GM19239 (cell line): Measurements from ENCODE around the gene ELMO3.

Source experiments
- DNase-seq: peaks from one replicate; pipeline ENCODE4 v3.0.0; 2011; ENCODE audit warnings: low spot score; ENCODE audit not compliant: insufficient read length
- FAIRE-seq: peaks from 2 replicates; lab custom pipeline; 2011; peaks lifted over from hg19 to GRCh38; lab: Jason Lieb, UNC

ELMO3 gene

DNA sequence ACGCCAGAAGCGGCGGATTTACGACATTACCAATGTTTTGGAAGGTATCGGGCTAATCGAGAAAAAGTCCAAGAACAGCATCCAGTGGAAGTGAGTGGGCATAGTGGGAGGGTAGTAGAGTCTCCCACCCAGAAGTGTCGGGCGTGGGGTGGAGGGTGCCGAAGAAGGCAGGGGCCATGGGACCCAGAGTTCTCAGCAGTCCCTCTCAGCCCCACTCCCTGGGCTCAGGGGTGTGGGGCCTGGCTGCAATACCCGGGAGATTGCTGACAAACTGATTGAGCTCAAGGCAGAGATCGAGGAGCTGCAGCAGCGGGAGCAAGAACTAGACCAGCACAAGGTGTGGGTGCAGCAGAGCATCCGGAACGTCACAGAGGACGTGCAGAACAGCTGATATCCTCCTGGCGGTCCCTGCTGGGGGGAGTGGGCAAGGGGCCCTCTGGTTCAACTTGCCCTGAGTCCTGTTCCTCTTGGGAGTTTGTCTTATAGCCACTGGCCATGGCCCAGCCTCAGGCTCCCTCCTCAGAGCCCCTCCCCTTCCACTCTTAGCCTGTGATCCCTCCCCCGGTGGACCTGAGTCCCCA, 6.1 kb upstream of the ELMO3 start:
- FAIRE-seq (no peak), DNase-seq (no peak)

- FAIRE-seq (no peak), DNase-seq (no peak)
Measured at GRCh38 chr16:67193536-67193935, 5.4 kb upstream of the ELMO3 start.

DNA sequence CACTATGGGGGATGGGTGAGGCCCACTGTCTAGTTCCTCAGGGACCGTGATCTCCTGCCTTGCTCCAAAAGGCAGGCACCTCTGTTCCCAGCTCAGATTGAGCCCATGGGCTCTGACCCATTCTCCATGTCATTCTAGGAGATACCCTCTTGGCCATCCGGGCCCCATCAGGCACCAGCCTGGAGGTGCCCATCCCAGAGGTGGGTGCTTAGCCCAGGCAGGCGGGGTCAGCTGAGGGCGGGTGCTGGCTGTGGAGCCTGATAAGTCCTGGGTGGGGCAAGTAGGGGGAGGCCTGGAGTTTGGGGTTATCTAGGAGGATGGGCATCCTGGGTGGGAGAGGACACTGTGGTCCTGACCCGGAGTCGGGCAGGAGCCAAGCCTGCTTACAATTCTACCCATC, 4.7 kb upstream of the ELMO3 start:
- FAIRE-seq (no peak), DNase-seq (no peak)

- FAIRE-seq (no peak), DNase-seq (no peak)
Measured at GRCh38 chr16:67195676-67196075, 3.3 kb upstream of the ELMO3 start.

DNA sequence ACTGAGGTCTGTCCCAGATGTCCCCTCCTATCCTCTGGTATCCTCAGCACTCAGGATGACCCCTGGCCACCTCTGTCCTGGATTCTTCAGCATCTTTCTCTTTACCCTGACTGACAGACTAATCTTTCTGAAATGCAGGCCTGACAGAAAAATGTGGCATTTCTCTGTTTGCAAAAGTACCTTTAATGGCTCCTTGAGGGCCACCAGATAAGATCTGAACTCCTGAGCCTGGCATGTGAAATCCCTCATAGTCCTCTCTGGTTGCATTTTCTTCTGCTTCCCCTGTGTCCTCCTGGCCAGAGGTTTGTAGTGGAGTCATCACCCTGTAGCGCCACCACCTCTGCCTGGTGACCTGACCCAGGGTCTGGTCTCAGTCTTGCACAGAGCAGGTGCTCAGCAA, 2.0 kb upstream of the ELMO3 start:
- no peak for DNase-seq
- no peak for FAIRE-seq

DNA sequence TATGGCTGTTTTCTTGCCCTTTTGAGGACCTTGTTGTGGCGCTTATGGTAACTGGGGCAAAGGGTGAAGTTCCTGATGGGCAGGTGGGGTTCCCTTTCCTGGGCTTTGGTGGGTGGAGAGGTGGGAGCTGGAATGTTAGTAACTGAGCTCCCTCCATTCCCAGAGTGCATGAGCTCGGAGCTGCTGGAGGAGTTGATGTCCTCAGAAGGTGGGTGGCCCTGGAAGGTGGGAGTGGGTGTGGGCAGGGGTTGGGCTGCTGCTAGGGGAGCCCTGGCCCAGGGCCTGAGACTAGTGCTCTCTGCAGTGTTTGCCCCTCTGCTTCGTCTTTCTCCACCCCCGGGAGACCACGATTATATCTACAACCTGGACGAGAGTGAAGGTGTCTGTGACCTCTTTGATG, 1.2 kb upstream of the ELMO3 start:
- FAIRE-seq = no peak
- no peak for DNase-seq

DNA sequence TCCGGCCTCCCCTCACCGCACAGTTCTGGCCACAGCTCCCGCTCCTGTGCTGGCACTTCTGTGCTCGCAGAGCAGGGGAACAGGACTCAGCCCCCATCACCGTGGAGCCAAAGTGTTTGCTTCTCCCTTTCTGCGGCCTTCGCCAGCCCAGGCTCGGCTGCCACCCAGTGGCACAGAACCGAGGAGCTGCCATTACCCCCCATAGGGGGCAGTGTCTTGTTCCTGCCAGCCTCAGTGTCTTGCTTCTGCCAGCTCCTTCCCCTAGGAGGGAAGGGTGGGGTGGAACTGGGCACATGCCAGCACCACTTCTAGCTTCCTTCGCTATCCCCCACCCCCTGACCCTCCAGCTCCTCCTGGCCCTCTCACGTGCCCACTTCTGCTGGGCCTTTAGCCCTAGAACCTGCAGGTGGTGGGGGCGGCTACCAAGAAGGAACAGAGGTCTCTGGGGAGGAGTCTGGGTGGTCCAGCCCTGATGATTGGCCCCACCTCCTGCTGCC, 645 bp upstream of the ELMO3 start:
- DNase-seq (no peak), FAIRE-seq (no peak)

GRCh38 chr16:67199808-67200198, 872 bp downstream of the ELMO3 start:
- no peak for FAIRE-seq
- no peak for DNase-seq

DNA sequence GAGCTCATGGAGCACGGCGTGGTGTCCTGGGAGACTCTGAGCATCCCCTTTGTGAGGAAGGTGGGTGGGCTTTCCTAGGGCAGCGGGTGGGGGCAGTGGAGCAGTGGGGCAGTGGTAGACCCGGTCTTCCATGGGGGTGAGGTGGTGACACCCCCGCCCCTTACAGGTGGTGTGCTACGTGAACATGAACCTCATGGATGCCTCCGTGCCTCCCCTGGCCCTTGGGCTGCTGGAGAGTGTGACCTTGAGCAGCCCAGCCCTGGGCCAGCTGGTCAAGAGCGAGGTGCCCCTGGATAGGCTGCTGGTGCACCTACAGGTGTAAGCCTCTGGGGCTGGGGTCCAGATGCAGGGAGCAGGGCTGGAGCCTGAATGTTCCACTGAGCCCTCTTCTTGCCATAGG, 1.6 kb downstream of the ELMO3 start:
- no peak for DNase-seq
- no peak for FAIRE-seq

- DNase-seq (no peak), FAIRE-seq (no peak)
Measured at GRCh38 chr16:67201411-67202345, 2.7 kb downstream of the ELMO3 start.

DNA sequence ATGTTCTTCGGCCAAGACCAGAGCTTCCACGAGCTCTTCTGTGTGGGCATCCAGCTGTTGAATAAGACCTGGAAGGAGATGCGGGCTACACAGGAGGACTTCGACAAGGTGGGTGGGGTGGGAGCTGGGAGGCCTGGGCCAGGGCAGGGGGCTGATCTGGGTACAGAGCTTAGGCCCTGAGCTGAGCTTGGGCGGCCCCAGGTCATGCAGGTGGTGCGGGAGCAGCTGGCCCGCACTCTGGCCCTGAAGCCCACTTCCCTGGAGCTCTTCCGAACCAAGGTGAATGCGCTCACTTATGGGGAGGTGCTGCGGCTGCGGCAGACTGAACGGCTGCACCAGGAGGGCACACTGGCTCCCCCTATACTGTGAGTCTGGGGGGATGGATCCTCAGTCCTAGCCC, 3.5 kb downstream of the ELMO3 start:
- DNase-seq (no peak), FAIRE-seq (no peak)

DNA sequence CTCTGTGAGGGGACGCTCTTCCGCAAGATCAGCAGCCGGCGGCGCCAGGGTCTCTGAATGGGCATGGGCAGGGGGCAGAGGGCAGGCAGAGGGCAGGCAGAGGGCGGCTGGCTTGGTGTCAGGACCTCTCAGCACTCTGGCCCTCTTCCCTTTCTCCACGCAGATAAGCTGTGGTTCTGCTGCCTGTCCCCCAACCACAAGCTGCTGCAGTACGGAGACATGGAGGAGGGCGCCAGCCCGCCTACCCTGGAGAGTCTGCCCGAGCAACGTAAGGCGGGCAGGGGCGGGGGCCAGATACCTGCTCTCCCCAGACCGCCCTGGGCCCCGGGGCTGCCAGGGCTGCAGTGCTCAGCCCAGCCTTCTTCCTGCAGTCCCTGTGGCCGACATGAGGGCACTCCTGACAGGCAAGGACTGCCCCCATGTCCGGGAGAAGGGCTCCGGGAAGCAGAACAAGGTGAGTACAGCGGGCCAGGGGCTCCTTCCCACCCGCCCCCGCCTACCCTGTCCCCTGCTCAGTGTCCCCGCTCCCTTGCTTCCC, 4.1 kb downstream of the ELMO3 start:
- no peak for DNase-seq
- FAIRE-seq = no peak

DNA sequence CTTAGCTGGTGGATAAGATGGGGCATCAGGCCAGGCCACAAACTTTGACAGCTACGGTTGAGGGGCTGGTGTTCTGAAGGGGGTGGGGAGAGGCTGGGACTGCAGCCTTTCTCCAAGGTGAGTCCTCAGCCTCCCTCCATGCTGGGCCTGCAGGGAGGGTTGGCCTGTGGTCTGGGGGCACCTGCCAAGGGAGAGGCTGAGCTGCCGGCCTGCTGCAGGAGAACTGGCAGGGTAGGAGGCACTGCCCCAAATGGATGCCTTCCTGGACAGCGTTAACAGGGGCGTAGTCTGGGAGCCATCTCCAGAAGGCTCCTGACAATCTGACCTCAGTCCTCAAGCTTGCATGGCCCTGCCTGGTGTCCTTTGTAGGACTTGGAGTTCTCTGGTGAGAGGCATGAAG, 5.1 kb downstream of the ELMO3 start:
- no peak for DNase-seq
- FAIRE-seq = no peak

DNA sequence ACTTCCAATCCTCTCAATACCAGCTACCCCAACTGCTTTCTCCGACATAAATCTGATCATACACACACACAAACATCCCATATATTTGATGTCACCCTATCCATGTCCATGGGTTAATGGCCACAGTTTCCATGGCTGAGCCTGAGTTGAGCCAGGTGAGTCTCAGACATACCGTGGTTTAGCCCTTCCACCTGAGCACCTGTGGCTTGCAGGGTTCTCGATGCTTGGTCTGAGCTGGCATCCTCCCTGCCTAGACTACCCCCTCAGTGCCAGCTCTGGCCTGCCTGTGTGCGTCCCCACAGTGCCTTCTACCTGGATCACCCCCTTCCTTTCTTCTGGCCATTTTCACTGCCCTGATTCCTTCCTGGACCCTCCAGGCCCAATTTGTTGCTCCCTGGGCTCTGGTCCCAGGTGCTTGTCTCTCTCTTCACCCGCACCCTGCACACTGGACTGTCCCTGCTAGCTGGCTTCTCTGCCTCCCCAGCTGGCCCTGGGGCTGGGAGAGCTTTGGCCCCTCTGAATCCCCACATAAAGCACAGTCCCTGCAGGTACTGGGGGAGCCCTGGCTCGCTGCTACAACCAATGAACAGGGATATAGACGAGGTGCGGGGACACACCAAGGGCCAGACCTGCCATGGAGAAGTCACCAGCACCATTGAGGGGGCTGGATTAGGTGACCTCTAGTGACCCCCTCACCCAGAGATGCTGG, 7.4 kb downstream of the ELMO3 start:
- no peak for DNase-seq
- no peak for FAIRE-seq

- FAIRE-seq = no peak
- no peak for DNase-seq
Measured at GRCh38 chr16:67206838-67207248, 7.9 kb downstream of the ELMO3 start.

DNA sequence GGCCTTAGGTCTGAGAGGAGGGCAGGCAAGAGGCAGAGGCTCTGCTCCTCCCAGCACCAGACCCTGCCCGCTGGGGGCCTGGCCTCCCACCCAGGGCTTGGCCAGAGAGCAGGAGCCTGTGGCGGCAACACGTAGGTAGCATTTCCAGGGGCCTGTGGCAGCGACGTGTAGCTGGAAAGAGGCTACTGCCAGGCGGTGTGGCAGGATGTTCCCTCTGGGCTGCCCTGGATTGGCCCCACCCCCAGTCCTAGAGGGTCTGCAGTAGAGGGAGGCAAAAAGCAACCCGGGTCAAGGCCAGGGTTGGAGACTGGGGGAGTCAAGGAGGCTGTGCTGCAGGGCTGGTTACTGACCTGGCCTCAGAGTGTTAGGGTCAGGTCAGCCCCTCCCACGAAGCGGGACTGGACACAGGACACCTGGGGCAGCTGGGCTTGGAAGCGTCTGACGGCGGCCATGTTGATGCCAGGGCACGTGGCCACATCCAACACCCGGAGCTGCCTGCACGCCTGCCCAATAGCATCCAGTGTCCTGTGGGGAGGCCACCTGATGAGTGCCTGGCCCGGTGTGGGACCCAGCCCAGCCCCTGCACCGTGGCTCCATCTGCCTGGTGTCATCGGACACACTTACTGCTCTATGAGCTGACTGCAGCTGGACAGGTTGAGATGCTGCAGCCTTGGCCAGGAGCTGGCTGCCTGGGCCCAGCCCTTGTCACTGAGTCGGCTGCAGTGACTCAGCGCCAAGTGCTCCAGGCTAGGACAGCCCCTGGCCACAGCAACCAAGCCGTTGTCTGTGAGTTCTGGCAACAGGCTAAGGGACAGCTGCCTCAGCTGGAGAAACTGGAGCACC, 8.5 kb downstream of the ELMO3 start:
- DNase-seq (no peak), FAIRE-seq (no peak)

DNA sequence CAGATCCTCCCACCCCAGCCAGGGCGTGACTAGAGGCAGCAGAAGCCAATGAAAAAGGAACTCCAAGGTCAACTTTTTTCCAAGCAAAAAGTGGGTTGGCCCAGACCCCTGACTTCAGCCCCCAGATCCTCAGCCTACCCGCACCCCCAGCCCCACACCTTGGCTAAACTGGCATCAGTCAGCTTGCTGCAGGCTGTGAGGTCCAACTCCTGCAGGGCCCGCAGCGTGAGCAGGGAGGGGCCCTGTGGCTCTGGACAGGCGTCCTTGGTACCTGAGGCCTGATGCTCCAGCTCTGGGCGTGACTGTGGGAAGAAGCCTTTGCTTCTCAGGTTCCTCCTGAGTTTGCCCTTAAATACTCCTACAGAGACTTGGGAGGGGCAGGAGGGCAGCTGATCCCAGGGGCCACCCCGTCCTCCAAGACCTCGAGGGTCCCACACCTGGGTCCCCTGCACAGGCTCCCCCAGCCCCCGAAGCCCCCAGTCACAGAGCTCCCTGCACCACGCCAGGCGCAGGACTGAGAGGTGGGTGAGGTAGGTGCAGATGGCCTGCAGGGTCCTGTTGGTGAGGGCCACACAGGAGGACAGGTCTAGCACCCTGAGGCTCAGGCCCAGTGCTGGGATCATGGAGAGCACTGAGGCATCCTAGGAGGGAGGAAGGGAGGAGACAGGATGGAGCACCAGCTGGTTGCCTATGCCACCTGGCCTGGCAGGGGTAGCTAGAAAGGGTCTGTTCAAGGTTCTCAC, 9.4 kb downstream of the ELMO3 start:
- DNase-seq (no peak), FAIRE-seq (no peak)

DNA sequence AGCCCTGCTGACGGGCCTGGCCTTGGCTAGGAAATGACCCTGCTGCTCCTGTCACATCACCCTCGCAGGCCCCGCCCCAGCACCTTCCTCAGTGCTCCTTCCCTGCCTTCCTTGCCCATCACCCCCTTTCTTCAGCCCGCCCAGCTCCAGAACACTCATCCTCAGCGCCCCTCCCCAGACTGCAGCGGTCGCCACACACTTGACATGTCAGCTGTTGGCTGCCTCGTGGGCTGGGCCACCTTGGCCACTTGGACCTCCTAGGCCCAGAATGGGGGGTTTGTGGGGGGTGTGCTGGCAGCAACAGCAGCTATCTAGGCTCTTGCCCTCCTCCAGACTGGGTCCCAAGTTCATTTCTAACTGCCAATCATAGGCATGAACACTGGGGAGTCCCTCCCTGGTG, 10.6 kb downstream of the ELMO3 start:
- DNase-seq = no peak
- FAIRE-seq = no peak
